ENCODE measurements around the gene LCE3A.

DNA sequence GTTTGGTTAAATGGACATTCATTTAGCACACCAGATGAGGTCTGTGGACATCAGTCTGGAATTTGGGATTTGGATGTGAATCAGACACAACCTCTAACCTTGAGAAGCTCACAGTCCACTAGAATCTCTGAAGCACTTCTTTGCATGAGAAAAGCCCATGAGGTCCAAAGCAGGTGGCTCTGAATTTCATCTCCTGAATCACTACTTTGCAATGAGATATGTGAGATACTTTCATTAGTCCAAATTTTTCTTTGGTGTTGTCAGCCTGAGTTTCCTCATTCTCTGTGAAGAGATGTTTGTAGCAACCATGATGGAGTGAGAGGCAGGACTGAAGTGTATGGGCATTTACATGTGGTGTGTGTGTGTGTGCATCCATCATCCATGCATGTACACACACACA, 23.8 kb upstream of the LCE3A start:
- TF ChIP-seq EZH2 (IDR thresholded peaks at IDR 0.05) = no peak
- TF ChIP-seq, protein P1, sequence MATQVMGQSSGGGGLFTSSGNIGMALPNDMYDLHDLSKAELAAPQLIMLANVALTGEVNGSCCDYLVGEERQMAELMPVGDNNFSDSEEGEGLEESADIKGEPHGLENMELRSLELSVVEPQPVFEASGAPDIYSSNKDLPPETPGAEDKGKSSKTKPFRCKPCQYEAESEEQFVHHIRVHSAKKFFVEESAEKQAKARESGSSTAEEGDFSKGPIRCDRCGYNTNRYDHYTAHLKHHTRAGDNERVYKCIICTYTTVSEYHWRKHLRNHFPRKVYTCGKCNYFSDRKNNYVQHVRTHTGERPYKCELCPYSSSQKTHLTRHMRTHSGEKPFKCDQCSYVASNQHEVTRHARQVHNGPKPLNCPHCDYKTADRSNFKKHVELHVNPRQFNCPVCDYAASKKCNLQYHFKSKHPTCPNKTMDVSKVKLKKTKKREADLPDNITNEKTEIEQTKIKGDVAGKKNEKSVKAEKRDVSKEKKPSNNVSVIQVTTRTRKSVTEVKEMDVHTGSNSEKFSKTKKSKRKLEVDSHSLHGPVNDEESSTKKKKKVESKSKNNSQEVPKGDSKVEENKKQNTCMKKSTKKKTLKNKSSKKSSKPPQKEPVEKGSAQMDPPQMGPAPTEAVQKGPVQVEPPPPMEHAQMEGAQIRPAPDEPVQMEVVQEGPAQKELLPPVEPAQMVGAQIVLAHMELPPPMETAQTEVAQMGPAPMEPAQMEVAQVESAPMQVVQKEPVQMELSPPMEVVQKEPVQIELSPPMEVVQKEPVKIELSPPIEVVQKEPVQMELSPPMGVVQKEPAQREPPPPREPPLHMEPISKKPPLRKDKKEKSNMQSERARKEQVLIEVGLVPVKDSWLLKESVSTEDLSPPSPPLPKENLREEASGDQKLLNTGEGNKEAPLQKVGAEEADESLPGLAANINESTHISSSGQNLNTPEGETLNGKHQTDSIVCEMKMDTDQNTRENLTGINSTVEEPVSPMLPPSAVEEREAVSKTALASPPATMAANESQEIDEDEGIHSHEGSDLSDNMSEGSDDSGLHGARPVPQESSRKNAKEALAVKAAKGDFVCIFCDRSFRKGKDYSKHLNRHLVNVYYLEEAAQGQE (IDR thresholded peaks at IDR 0.05; ENCODE audit: low read depth) = no peak
- TF ChIP-seq ELF1 (IDR thresholded peaks at IDR 0.05; ENCODE audit: borderline replicate concordance, low read depth) = no peak
- TF ChIP-seq, protein P2, sequence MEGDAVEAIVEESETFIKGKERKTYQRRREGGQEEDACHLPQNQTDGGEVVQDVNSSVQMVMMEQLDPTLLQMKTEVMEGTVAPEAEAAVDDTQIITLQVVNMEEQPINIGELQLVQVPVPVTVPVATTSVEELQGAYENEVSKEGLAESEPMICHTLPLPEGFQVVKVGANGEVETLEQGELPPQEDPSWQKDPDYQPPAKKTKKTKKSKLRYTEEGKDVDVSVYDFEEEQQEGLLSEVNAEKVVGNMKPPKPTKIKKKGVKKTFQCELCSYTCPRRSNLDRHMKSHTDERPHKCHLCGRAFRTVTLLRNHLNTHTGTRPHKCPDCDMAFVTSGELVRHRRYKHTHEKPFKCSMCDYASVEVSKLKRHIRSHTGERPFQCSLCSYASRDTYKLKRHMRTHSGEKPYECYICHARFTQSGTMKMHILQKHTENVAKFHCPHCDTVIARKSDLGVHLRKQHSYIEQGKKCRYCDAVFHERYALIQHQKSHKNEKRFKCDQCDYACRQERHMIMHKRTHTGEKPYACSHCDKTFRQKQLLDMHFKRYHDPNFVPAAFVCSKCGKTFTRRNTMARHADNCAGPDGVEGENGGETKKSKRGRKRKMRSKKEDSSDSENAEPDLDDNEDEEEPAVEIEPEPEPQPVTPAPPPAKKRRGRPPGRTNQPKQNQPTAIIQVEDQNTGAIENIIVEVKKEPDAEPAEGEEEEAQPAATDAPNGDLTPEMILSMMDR (IDR thresholded peaks at IDR 0.05 in 2 of 3, conservative IDR thresholded peaks at IDR 0.05 in 1 of 3; ENCODE audit: borderline replicate concordance in 1 of 3, insufficient read depth in 1 of 3, low read depth in 2 of 3, low read length in 2 of 3) = no peak
- no peak for TF ChIP-seq POLR2A (IDR thresholded peaks at IDR 0.05; ENCODE audit: borderline replicate concordance, extremely low read depth, insufficient read depth, insufficient read length)
- no peak for TF ChIP-seq EZH2phosphoT487 (IDR thresholded peaks at IDR 0.05; ENCODE audit: borderline replicate concordance)
- TF ChIP-seq, protein P3, sequence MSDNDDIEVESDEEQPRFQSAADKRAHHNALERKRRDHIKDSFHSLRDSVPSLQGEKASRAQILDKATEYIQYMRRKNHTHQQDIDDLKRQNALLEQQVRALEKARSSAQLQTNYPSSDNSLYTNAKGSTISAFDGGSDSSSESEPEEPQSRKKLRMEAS (IDR thresholded peaks at IDR 0.05) = no peak
- no peak for TF ChIP-seq ZFX (IDR thresholded peaks at IDR 0.05)
- no peak for TF ChIP-seq POLR2AphosphoS5 (IDR thresholded peaks at IDR 0.05; ENCODE audit: low read depth, low read length)
- TF ChIP-seq RAD21 (IDR thresholded peaks at IDR 0.05; ENCODE audit: low read depth) = no peak

Data from HCT116 (cell line).